ENCODE measurements around the gene PANK3. TPM values are rescaled to one million over a fixed set of nuclear protein-coding genes. Genes with fewer than 3 reads are reported as not detected.
"Not testable (repeated sequence)": the region's sequence is repeated elsewhere in the genome, so short reads cannot be mapped to it uniquely, and the experiment has no call there.

PANK3 gene
- total and polyA plus RNA-seq, 4 donors, result 8.0 to 57.1 (median 27.9) TPM

DNA sequence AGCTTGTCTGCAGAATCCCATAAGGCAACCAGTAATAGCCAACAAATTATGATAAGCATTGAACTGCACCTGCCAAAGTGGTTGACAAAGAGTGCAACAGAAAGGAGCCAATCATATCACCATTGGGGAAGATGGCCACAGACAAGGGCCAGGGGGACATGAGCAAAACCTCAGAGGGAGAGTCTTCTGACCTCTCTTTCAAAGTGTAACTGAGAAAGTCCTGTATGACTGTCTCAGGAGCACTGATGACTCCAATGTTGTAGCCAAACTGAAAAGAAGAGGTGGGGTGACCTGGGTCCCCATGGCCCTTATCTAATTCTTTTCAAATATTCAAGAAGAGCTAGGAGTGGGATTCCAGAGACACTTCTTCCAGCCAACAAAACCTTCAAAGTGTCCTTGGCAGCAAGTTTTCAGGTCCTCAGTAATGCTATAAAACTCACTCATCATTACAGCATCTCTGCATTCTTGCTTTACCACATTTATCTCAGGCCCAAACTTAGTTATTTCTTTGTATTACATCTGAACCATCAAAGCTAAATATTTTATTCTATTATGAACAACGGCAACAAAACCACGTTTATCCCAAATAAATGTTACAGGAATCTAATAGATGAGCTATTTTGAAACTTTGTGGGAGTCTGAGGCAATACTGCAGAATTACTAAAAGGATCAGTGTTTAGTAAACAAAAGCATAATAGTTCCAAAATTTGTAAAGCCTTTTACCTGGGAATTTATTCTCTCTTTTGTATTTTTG, 25.6 kb downstream of the PANK3 start:
- WGBS, 2 donors, result 91 to 93% methylated on average over 2 of the region's 2 CpGs
- H3K27me3 ChIP-seq (ENCODE audit: control insufficient read depth in 1 of 2, insufficient read depth in 2 of 2, low read length in 1 of 2), result no peaks in the 10 kb centered on the region
- no peak overlapping the region for H3K27ac ChIP-seq (ENCODE audit: low read depth in 1 of 2, low read length in 2 of 2)
- intact Hi-C loops (cut with DNase I), result no loop called here
- H3K4me3 ChIP-seq (ENCODE audit: low read length in 2 of 2), result no peak overlapping the region
- H3K4me1 ChIP-seq (ENCODE audit: control insufficient read depth in 1 of 2, insufficient read depth in 2 of 2, low read length in 2 of 2), result peaks cover 0 to 8% of the 10 kb centered on the region in 2 donors
- H3K36me3 ChIP-seq (ENCODE audit: control insufficient read depth in 1 of 2, insufficient read depth in 2 of 2, low read length in 1 of 2), result peaks cover 2 to 3% of the 10 kb centered on the region in 2 donors
- no peak for DNase-seq
- ATAC-seq (ENCODE audit: low FRiP score), result no peak
- H3K9me3 ChIP-seq (ENCODE audit: control insufficient read depth, low read length), result no peaks in the 10 kb centered on the region

DNA sequence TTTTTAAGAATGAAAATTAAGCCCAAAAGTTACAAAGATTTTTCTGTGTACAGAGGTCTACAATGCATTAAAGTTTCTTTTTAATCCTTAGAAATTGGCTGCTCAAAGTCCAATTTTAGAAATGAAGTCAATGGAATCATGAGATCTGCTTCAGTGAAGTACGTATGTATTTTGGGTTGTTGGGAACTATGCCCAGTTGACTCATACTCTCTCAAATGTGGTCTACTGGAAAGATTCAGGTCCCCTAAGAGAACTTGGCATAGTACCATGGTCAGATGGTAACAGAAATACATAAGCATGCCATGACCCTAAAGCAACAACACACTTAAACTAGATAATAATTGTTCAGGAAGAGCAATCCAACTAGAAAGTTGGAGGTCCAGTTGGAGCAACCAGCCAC, 27.0 kb downstream of the PANK3 start:
- Histone ChIP-seq H3K36me3 (ENCODE audit: control insufficient read depth in 1 of 2, insufficient read depth in 2 of 2, low read length in 1 of 2) (no peaks in the 10 kb centered on the region), H3K27ac (ENCODE audit: low read depth in 1 of 2, low read length in 2 of 2) (no peak overlapping the region), H3K4me3 (ENCODE audit: low read length in 2 of 2) (no peak overlapping the region), H3K4me1 (ENCODE audit: control insufficient read depth in 1 of 2, insufficient read depth in 2 of 2, low read length in 2 of 2) (peaks cover 0 to 8% of the 10 kb centered on the region in 2 donors), H3K9me3 (ENCODE audit: control insufficient read depth, low read length) (no peaks in the 10 kb centered on the region), H3K27me3 (ENCODE audit: control insufficient read depth in 1 of 2, insufficient read depth in 2 of 2, low read length in 1 of 2) (no peaks in the 10 kb centered on the region)
- intact Hi-C loops (cut with DNase I), result no loop called here
- DNase-seq (no peak), ATAC-seq (ENCODE audit: low FRiP score) (no peak)
- WGBS, 2 donors, result 0 to 4% methylated on average over 1 of the region's 1 CpG

DNA sequence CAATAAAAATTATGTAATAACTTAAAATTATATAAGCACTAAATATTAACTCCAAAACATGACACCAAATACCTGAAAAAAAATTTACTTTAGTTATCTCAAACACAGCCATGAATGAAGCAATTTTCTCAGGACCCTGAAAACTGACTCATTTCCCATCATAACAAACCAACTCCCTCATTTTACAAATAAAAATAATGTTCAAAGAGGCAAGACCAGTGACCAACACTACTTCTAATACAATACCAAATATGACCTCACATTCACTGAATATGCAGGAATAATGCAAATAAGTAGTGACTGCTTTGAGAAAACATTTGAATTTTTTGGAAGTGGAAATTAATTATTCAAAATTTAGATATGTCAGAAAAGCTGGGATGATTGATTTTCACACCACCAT, 28.5 kb downstream of the PANK3 start:
- Histone ChIP-seq H3K4me3 (ENCODE audit: low read length in 2 of 2) (no peak overlapping the region), H3K27me3 (ENCODE audit: control insufficient read depth in 1 of 2, insufficient read depth in 2 of 2, low read length in 1 of 2) (no peaks in the 10 kb centered on the region), H3K36me3 (ENCODE audit: control insufficient read depth in 1 of 2, insufficient read depth in 2 of 2, low read length in 1 of 2) (no peaks in the 10 kb centered on the region), H3K27ac (ENCODE audit: low read depth in 1 of 2, low read length in 2 of 2) (no peak overlapping the region), H3K4me1 (ENCODE audit: control insufficient read depth in 1 of 2, insufficient read depth in 2 of 2, low read length in 2 of 2) (peaks cover 0 to 8% of the 10 kb centered on the region in 2 donors), H3K9me3 (ENCODE audit: control insufficient read depth, low read length) (no peaks in the 10 kb centered on the region)
- ATAC-seq (ENCODE audit: low FRiP score), result no peak
- DNase-seq, result no peak
- intact Hi-C loops (cut with DNase I), result no loop called here

GRCh38 chr5:168549554-168549953, 29.6 kb downstream of the PANK3 start:
- Histone ChIP-seq H3K9me3 (ENCODE audit: control insufficient read depth, low read length) (no peaks in the 10 kb centered on the region), H3K27ac (ENCODE audit: low read depth in 1 of 2, low read length in 2 of 2) (no peak overlapping the region), H3K4me3 (ENCODE audit: low read length in 2 of 2) (no peak overlapping the region), H3K4me1 (ENCODE audit: control insufficient read depth in 1 of 2, insufficient read depth in 2 of 2, low read length in 2 of 2) (peaks cover 0 to 8% of the 10 kb centered on the region in 2 donors), H3K27me3 (ENCODE audit: control insufficient read depth in 1 of 2, insufficient read depth in 2 of 2, low read length in 1 of 2) (no peaks in the 10 kb centered on the region), H3K36me3 (ENCODE audit: control insufficient read depth in 1 of 2, insufficient read depth in 2 of 2, low read length in 1 of 2) (no peaks in the 10 kb centered on the region)
- no peak for DNase-seq
- intact Hi-C loops (cut with DNase I), result no loop called here
- no peak for ATAC-seq (ENCODE audit: low FRiP score)
- WGBS, 2 donors, result 96% methylated on average over 7 of the region's 7 CpGs

DNA sequence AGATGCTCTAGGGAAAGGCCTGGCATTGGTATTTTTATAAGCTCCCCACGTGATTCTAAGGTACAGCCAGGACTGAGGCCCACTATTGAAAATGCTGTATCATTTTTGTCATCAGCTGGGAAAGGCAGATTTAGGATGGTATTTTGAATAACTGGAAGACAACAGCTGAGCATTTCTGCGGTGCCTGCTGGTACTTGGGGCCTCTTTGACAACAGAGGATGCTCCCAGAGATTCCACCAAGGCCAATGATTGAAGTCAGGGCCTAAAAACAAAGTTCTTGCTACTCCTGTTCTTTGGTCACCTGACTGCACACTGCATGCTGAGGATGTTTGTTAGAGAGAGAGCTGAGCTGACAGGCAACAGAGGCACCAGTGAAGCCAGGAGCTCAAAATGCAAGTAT, 42.0 kb downstream of the PANK3 start:
- 63 to 71% methylated on average over 2 of the region's 2 CpGs for WGBS, 2 donors
- no peak overlapping the region for H3K4me3 ChIP-seq (ENCODE audit: low read length in 2 of 2)
- no peak overlapping the region for H3K27ac ChIP-seq (ENCODE audit: low read depth in 1 of 2, low read length in 2 of 2)
- no peaks in the 10 kb centered on the region for H3K27me3 ChIP-seq (ENCODE audit: control insufficient read depth in 1 of 2, insufficient read depth in 2 of 2, low read length in 1 of 2)
- intact Hi-C loops (cut with DNase I), result no loop called here
- DNase-seq (no peak), ATAC-seq (ENCODE audit: low FRiP score) (no peak)
- H3K9me3 ChIP-seq (ENCODE audit: control insufficient read depth, low read length), result no peaks in the 10 kb centered on the region
- H3K36me3 ChIP-seq (ENCODE audit: control insufficient read depth in 1 of 2, insufficient read depth in 2 of 2, low read length in 1 of 2), result no peaks in the 10 kb centered on the region
- H3K4me1 ChIP-seq (ENCODE audit: control insufficient read depth in 1 of 2, insufficient read depth in 2 of 2, low read length in 2 of 2), result no peaks in the 10 kb centered on the region

GRCh38 chr5:168534351-168534750, 44.8 kb downstream of the PANK3 start:
- intact Hi-C loops (cut with DNase I); DNase-seq; H3K27ac ChIP-seq (ENCODE audit: low read depth in 1 of 2, low read length in 2 of 2); H3K4me1 ChIP-seq (ENCODE audit: control insufficient read depth in 1 of 2, insufficient read depth in 2 of 2, low read length in 2 of 2); H3K9me3 ChIP-seq (ENCODE audit: control insufficient read depth, low read length); H3K36me3 ChIP-seq (ENCODE audit: control insufficient read depth in 1 of 2, insufficient read depth in 2 of 2, low read length in 1 of 2); H3K27me3 ChIP-seq (ENCODE audit: control insufficient read depth in 1 of 2, insufficient read depth in 2 of 2, low read length in 1 of 2); H3K4me3 ChIP-seq (ENCODE audit: low read length in 2 of 2); ATAC-seq (ENCODE audit: low FRiP score): not testable (repeated sequence)
- 88 to 91% methylated on average over 7 of the region's 7 CpGs for WGBS, 2 donors

DNA sequence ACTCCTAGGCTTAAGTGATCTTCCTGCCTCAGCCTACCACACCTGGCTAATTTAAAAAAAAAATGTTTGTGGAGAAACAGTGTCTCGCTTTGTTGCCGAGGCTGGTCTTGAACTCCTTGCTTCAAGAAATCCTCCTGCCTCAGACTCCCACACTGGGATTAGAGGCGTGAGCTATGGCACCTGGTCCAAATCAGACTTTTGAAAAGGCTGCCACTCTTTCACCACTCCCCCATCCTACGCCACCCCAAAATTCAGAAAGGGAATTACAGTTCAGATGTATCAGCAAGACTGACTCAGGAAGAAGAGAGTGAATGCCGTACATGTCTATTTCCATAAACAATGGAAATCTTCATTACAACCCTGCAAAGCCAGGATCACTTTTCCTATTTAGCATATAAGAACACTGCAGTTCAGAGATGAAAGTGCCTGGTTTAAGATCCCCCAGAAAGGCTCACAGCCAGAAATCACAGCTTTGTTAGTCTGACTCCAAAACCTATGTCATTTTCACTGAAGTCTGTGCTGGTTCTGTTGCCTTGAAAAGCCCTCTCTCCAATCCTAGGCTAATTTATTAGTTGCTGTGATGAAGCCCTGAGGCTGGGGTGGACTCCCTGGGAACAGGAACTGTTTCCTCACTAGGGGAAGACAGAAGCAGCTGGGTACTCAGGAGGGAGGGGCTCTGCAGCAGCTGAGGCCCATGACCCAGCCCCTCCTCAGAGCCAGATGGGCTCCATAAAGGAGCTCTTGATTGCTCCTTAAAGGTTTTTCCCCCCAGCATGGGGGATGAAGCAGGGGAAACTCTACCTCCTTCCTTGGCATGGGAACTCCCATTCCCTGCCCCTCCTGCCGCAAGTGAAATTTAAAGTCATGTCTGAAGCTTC, 46.9 kb downstream of the PANK3 start:
- intact Hi-C loops (cut with DNase I), result no loop called here
- Histone ChIP-seq H3K27ac (ENCODE audit: low read depth in 1 of 2, low read length in 2 of 2) (no peak overlapping the region), H3K4me1 (ENCODE audit: control insufficient read depth in 1 of 2, insufficient read depth in 2 of 2, low read length in 2 of 2) (no peaks in the 10 kb centered on the region), H3K4me3 (ENCODE audit: low read length in 2 of 2) (no peak overlapping the region), H3K9me3 (ENCODE audit: control insufficient read depth, low read length) (no peaks in the 10 kb centered on the region), H3K36me3 (ENCODE audit: control insufficient read depth in 1 of 2, insufficient read depth in 2 of 2, low read length in 1 of 2) (no peaks in the 10 kb centered on the region), H3K27me3 (ENCODE audit: control insufficient read depth in 1 of 2, insufficient read depth in 2 of 2, low read length in 1 of 2) (peaks cover 0 to 2% of the 10 kb centered on the region in 2 donors)
- DNase-seq, result no peak
- 64 to 65% methylated on average over 6 of the region's 6 CpGs for WGBS, 2 donors
- no peak for ATAC-seq (ENCODE audit: low FRiP score)

GRCh38 chr5:168531191-168531590, 48.0 kb downstream of the PANK3 start:
- no peaks in the 10 kb centered on the region for H3K36me3 ChIP-seq (ENCODE audit: control insufficient read depth in 1 of 2, insufficient read depth in 2 of 2, low read length in 1 of 2)
- H3K9me3 ChIP-seq (ENCODE audit: control insufficient read depth, low read length), result no peaks in the 10 kb centered on the region
- intact Hi-C loops (cut with DNase I), result no loop called here
- no peaks in the 10 kb centered on the region for H3K4me1 ChIP-seq (ENCODE audit: control insufficient read depth in 1 of 2, insufficient read depth in 2 of 2, low read length in 2 of 2)
- 57 to 61% methylated on average over 5 of the region's 5 CpGs for WGBS, 2 donors
- H3K4me3 ChIP-seq (ENCODE audit: low read length in 2 of 2), result no peak overlapping the region
- H3K27me3 ChIP-seq (ENCODE audit: control insufficient read depth in 1 of 2, insufficient read depth in 2 of 2, low read length in 1 of 2), result peaks cover 0 to 2% of the 10 kb centered on the region in 2 donors
- DNase-seq (no peak), ATAC-seq (ENCODE audit: low FRiP score) (no peak)
- H3K27ac ChIP-seq (ENCODE audit: low read depth in 1 of 2, low read length in 2 of 2), result no peak overlapping the region

All from aorta (tissue), 5 donors.